Lower leg skin (tissue), 3 donors: ENCODE measurements around the gene TRUB1.

Experiments used
- CTCF ChIP-seq, 3 donors: fragments of 450-650 bp; IDR thresholded peaks; one replicate each; pipeline ENCODE4 v1.5.1; 2016; ENCODE audit warnings: antibody characterized with exemption in 3 of 3, mild to moderate bottlenecking in 3 of 3, moderate library complexity in 2 of 3
- POLR2A ChIP-seq, 2 donors: fragments of 450-650 bp; IDR thresholded peaks; one replicate each; pipeline ENCODE4 v1.6.1; 2016 to 2017; ENCODE audit warnings: antibody characterized with exemption in 2 of 2, mild to moderate bottlenecking in 1 of 2, moderate library complexity in 1 of 2

DNA sequence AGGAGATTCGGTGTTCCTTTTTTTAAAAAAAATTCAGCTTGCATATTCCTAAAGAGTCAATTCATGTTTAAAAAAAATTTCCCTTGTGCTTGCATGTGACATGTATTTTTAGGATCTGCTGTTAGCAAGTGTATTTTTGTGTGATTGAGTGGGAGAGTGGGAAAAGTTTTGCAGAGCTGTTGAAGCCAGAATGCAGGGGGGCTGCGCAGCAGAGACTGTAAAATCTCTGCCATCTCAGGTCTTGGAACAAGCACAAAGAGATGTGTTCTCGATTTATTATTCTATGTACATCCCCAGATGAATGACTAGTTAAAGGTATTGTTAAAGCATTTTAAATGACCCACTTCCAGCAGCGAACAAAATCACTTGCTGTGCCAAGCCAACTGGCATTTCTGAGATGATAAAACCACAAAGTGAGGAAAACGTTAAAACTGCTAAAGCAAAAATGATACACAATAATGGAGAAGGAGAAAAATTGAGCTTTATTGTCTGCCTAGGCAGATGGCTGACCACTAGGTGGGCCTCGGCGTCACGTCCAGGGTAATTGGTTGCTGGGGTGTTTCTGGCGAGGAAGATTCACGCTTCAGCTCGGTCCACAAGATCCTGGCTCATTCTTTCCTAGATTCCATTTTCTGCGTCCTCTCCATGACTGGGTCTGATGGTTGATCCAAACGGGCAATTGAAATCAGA lies 88.2 kb downstream of the TRUB1 start:
- TF ChIP-seq POLR2A (IDR thresholded peaks at IDR 0.05) (no peak), CTCF (IDR thresholded peaks at IDR 0.05) (no peak)
